ENCODE measurements around the gene STUM. TPM values are rescaled to one million over a fixed set of nuclear protein-coding genes. Genes with fewer than 3 reads are reported as not detected.

The STUM gene
- polyA plus RNA-seq, 2 of the 4 experiments (the other 2 are of a cell fraction), result not detected

- TF ChIP-seq, protein P1, sequence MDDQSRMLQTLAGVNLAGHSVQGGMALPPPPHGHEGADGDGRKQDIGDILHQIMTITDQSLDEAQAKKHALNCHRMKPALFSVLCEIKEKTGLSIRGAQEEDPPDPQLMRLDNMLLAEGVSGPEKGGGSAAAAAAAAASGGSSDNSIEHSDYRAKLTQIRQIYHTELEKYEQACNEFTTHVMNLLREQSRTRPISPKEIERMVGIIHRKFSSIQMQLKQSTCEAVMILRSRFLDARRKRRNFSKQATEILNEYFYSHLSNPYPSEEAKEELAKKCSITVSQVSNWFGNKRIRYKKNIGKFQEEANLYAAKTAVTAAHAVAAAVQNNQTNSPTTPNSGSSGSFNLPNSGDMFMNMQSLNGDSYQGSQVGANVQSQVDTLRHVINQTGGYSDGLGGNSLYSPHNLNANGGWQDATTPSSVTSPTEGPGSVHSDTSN (IDR thresholded peaks at IDR 0.05), result no peak
- no peak for TF ChIP-seq CBX2 (IDR thresholded peaks at IDR 0.05; ENCODE audit: borderline replicate concordance, low read depth)
- TF ChIP-seq KDM5A (IDR thresholded peaks at IDR 0.05), result no peak
- TF ChIP-seq ESRRA (IDR thresholded peaks at IDR 0.05; ENCODE audit: borderline replicate concordance, low read length), result no peak
- no peak for TF ChIP-seq EHF (CRISPR knock-in tag; IDR thresholded peaks at IDR 0.05)
- no peak for TF ChIP-seq RARB (CRISPR knock-in tag; IDR thresholded peaks at IDR 0.05)
- TF ChIP-seq, protein P2, sequence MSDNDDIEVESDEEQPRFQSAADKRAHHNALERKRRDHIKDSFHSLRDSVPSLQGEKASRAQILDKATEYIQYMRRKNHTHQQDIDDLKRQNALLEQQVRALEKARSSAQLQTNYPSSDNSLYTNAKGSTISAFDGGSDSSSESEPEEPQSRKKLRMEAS (IDR thresholded peaks at IDR 0.05), result no peak
- no peak for TF ChIP-seq HMGXB4 (CRISPR knock-in tag; IDR thresholded peaks at IDR 0.05; ENCODE audit: borderline replicate concordance)
- no peak for TF ChIP-seq ZSCAN20 (CRISPR knock-in tag; IDR thresholded peaks at IDR 0.05)
- no peak for TF ChIP-seq JUN (IDR thresholded peaks at IDR 0.05)
- TF ChIP-seq HDAC2 (IDR thresholded peaks at IDR 0.05), result no peak
- no peak for TF ChIP-seq SREBF2 (IDR thresholded peaks at IDR 0.05)
- POLR2A ChIA-PET, result no interaction called here
- Histone ChIP-seq H3K4me2 (no peak overlapping the region), H3K27ac (no peak overlapping the region), H3K4me3 (no peak overlapping the region), H3K4me1 (no peaks in the 10 kb centered on the region), H3K9me3 (peaks cover 8% of the 10 kb centered on the region; the same call in 2 of the 3 replicates)
- 48% methylated on average over 5 of the region's 5 CpGs for WGBS (ENCODE audit: missing lambda C conversion rate)
- CTCF ChIA-PET, result interaction anchor here (0.9 kb wide), 1 partner anchor 16 kb away, joined by 4 read pairs; no protein-coding TSS in a partner anchor
- no peak for ATAC-seq
- FAIRE-seq, result no peak
- DNase-seq (ENCODE audit: low read depth in 1 of 2, low spot score in 1 of 2), result no peak
Observed at GRCh38 chr1:226618380-226618779, 69.8 kb downstream of the STUM start.

- H3K4me1 ChIP-seq, result no peaks in the 10 kb centered on the region
- DNase-seq (ENCODE audit: low read depth in 1 of 2, low spot score in 1 of 2) (no peak), FAIRE-seq (no peak), ATAC-seq (no peak)
- H3K4me2 ChIP-seq, result no peak overlapping the region
- no peak overlapping the region for H3K27ac ChIP-seq
- ChIA-PET POLR2A (no interaction called here), CTCF (interaction anchor here (0.9 kb wide), 1 partner anchor 16 kb away, joined by 4 read pairs; no protein-coding TSS in a partner anchor)
- WGBS (ENCODE audit: missing lambda C conversion rate), result 54% methylated on average over 7 of the region's 7 CpGs
- no peak overlapping the region for H3K4me3 ChIP-seq
- H3K9me3 ChIP-seq, result peaks cover 8% of the 10 kb centered on the region; the same call in 2 of the 3 replicates
- no peak for TF ChIP-seq NFE2L2 (conservative IDR thresholded peaks at IDR 0.05; ENCODE audit: low read length)
- TF ChIP-seq HMGXB4 (CRISPR knock-in tag; IDR thresholded peaks at IDR 0.05; ENCODE audit: borderline replicate concordance), result no peak
- TF ChIP-seq RFX5 (IDR thresholded peaks at IDR 0.05), result no peak
- no peak for TF ChIP-seq CBX2 (IDR thresholded peaks at IDR 0.05; ENCODE audit: borderline replicate concordance, low read depth)
- no peak for TF ChIP-seq HOXB13 (CRISPR knock-in tag; IDR thresholded peaks at IDR 0.05; ENCODE audit: low read depth)
- no peak for TF ChIP-seq FOSB (CRISPR knock-in tag; IDR thresholded peaks at IDR 0.05)
- TF ChIP-seq MYC (IDR thresholded peaks at IDR 0.05; ENCODE audit: borderline replicate concordance, low read length), result no peak
- TF ChIP-seq RARB (CRISPR knock-in tag; IDR thresholded peaks at IDR 0.05), result no peak
- no peak for TF ChIP-seq CHD4 (IDR thresholded peaks at IDR 0.05; ENCODE audit: borderline replicate concordance)
- no peak for TF ChIP-seq TP53 (CRISPR knock-in tag; IDR thresholded peaks at IDR 0.05)
- TF ChIP-seq CHD2 (IDR thresholded peaks at IDR 0.05; ENCODE audit: low read length, partially characterized antibody), result no peak
- no peak for TF ChIP-seq SMC3 (IDR thresholded peaks at IDR 0.05)
- no peak for TF ChIP-seq USF2 (IDR thresholded peaks at IDR 0.05)
- TF ChIP-seq HOXB5 (CRISPR knock-in tag; IDR thresholded peaks at IDR 0.05), result no peak
- TF ChIP-seq HEYL (CRISPR knock-in tag; IDR thresholded peaks at IDR 0.05), result no peak
- TF ChIP-seq MAFK (IDR thresholded peaks at IDR 0.05; ENCODE audit: partially characterized antibody), result no peak
- no peak for TF ChIP-seq EHMT2 (IDR thresholded peaks at IDR 0.05; ENCODE audit: low read depth)
- TF ChIP-seq, protein P3, sequence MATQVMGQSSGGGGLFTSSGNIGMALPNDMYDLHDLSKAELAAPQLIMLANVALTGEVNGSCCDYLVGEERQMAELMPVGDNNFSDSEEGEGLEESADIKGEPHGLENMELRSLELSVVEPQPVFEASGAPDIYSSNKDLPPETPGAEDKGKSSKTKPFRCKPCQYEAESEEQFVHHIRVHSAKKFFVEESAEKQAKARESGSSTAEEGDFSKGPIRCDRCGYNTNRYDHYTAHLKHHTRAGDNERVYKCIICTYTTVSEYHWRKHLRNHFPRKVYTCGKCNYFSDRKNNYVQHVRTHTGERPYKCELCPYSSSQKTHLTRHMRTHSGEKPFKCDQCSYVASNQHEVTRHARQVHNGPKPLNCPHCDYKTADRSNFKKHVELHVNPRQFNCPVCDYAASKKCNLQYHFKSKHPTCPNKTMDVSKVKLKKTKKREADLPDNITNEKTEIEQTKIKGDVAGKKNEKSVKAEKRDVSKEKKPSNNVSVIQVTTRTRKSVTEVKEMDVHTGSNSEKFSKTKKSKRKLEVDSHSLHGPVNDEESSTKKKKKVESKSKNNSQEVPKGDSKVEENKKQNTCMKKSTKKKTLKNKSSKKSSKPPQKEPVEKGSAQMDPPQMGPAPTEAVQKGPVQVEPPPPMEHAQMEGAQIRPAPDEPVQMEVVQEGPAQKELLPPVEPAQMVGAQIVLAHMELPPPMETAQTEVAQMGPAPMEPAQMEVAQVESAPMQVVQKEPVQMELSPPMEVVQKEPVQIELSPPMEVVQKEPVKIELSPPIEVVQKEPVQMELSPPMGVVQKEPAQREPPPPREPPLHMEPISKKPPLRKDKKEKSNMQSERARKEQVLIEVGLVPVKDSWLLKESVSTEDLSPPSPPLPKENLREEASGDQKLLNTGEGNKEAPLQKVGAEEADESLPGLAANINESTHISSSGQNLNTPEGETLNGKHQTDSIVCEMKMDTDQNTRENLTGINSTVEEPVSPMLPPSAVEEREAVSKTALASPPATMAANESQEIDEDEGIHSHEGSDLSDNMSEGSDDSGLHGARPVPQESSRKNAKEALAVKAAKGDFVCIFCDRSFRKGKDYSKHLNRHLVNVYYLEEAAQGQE (IDR thresholded peaks at IDR 0.05), result no peak
Observed at GRCh38 chr1:226619031-226619430, 70.5 kb downstream of the STUM start.

Measured in A549 (cell line).